ENCODE results near the gene GGT5.
"Not testable (repeated sequence)": the region's sequence is repeated elsewhere in the genome, so short reads cannot be mapped to it uniquely, and the experiment has no call there.

GGT5 gene

GRCh38 chr22:24232725-24233124 lies 12.2 kb downstream of the GGT5 start:
- no peak overlapping the region for H3K4me3 ChIP-seq (ENCODE audit: low read depth, low read length)

- H3K4me3 ChIP-seq (ENCODE audit: low read depth, low read length) = no peak overlapping the region
Measured at GRCh38 chr22:24232124-24232523, 12.8 kb downstream of the GGT5 start.

GRCh38 chr22:24231706-24232105 lies 13.2 kb downstream of the GGT5 start:
- no peak overlapping the region for H3K4me3 ChIP-seq (ENCODE audit: low read depth, low read length)

- no peak overlapping the region for H3K4me3 ChIP-seq (ENCODE audit: low read depth, low read length)
Measured at GRCh38 chr22:24230911-24231656, 13.8 kb downstream of the GGT5 start.

GRCh38 chr22:24225951-24226350 lies 18.9 kb downstream of the GGT5 start:
- no peak overlapping the region for H3K4me3 ChIP-seq (ENCODE audit: low read depth, low read length)

- H3K4me3 ChIP-seq (ENCODE audit: low read depth, low read length) = no peak overlapping the region
Measured at GRCh38 chr22:24225044-24225601, 19.8 kb downstream of the GGT5 start.

GRCh38 chr22:24224468-24224867 lies 20.4 kb downstream of the GGT5 start:
- H3K4me3 ChIP-seq (ENCODE audit: low read depth, low read length) = no peak overlapping the region

- no peak overlapping the region for H3K4me3 ChIP-seq (ENCODE audit: low read depth, low read length)
Measured at GRCh38 chr22:24219750-24220149, 25.1 kb downstream of the GGT5 start.

GRCh38 chr22:24217384-24217783 lies 27.5 kb downstream of the GGT5 start:
- no peak overlapping the region for H3K4me3 ChIP-seq (ENCODE audit: low read depth, low read length)

GRCh38 chr22:24216541-24217209 lies 28.2 kb downstream of the GGT5 start:
- H3K4me3 ChIP-seq (ENCODE audit: low read depth, low read length) = no peak overlapping the region

- H3K4me3 ChIP-seq (ENCODE audit: low read depth, low read length) = no peak overlapping the region
Measured at GRCh38 chr22:24214467-24215285, 30.2 kb downstream of the GGT5 start.

GRCh38 chr22:24213111-24213510 lies 31.8 kb downstream of the GGT5 start:
- H3K4me3 ChIP-seq (ENCODE audit: low read depth, low read length) = not testable (repeated sequence)

GRCh38 chr22:24211716-24212115 lies 33.2 kb downstream of the GGT5 start:
- H3K4me3 ChIP-seq (ENCODE audit: low read depth, low read length) = not testable (repeated sequence)

- H3K4me3 ChIP-seq (ENCODE audit: low read depth, low read length) = not testable (repeated sequence)
Measured at GRCh38 chr22:24210409-24210808, 34.5 kb downstream of the GGT5 start.

GRCh38 chr22:24209687-24210086 lies 35.2 kb downstream of the GGT5 start:
- no peak overlapping the region for H3K4me3 ChIP-seq (ENCODE audit: low read depth, low read length)

GRCh38 chr22:24209016-24209415 lies 35.9 kb downstream of the GGT5 start:
- H3K4me3 ChIP-seq (ENCODE audit: low read depth, low read length) = no peak overlapping the region

GRCh38 chr22:24208012-24208749 lies 36.7 kb downstream of the GGT5 start:
- H3K4me3 ChIP-seq (ENCODE audit: low read depth, low read length) = no peak overlapping the region

- H3K4me3 ChIP-seq (ENCODE audit: low read depth, low read length) = no peak overlapping the region
Measured at GRCh38 chr22:24207264-24208011, 37.4 kb downstream of the GGT5 start.

GRCh38 chr22:24206460-24207263 lies 38.2 kb downstream of the GGT5 start:
- not testable (repeated sequence) for H3K4me3 ChIP-seq (ENCODE audit: low read depth, low read length)

Measured in iPS-11a (cell line).